HEK293 (cell line): ENCODE results near the gene PKIB.

Experiments
- KLF1 ChIP-seq: fragments of 450-650 bp; formaldehyde crosslinking; IDR thresholded peaks from 2 replicates; pipeline ENCODE4 v1.5.1; 2016; ENCODE audit warnings: missing biosample characterization, missing genetic modification characterization
- ZNF404 ChIP-seq: fragments of 450-650 bp; formaldehyde crosslinking; IDR thresholded peaks from 2 replicates; pipeline ENCODE4 v1.5.1; 2017; ENCODE audit warnings: missing biosample characterization, missing genetic modification characterization
- ZNF629 ChIP-seq: fragments of 450-650 bp; formaldehyde crosslinking; IDR thresholded peaks from 2 replicates; pipeline ENCODE4 v1.5.1; 2017; ENCODE audit warnings: missing biosample characterization, missing genetic modification characterization
- TF ChIP-seq, protein P1 (sequence below): fragments of 450-650 bp; formaldehyde crosslinking; IDR thresholded peaks from 2 replicates; pipeline ENCODE4 v1.5.1; 2016; ENCODE audit warnings: missing biosample characterization, missing genetic modification characterization
- TF ChIP-seq, protein P2 (sequence below): fragments of 450-650 bp; formaldehyde crosslinking; IDR thresholded peaks from 2 replicates; pipeline ENCODE4 v1.5.1; 2016; ENCODE audit warnings: missing biosample characterization, missing genetic modification characterization
- TF ChIP-seq, protein P3 (sequence below): fragments of 450-650 bp; formaldehyde crosslinking; IDR thresholded peaks from 2 replicates; pipeline ENCODE4 v1.5.1; 2017; ENCODE audit warnings: missing biosample characterization, missing genetic modification characterization

DNA sequence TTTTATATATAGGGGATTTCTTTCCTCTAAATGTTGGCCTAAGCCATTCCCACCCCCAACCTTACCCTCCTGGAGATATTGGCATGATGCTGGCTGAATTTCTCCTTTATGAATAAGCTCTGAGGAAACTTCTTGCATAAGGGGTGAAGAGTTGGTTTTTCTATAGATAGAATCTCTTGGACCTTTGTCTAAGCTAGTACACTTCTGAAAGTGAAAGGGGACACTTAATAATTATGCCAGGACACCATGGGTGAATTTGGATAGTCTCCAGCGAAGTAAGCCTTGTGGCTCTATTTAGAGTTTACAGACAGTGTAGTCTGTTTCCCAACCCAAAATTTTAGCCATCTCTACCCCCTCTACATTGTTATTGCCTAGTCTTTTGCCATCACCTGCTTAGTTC is 142.3 kb downstream of the PKIB start:
- TF ChIP-seq ZNF629 (tag by site-specific recombination) (no peak), KLF1 (no peak), ZNF404 (tag by site-specific recombination) (no peak)
- TF ChIP-seq, protein P1, sequence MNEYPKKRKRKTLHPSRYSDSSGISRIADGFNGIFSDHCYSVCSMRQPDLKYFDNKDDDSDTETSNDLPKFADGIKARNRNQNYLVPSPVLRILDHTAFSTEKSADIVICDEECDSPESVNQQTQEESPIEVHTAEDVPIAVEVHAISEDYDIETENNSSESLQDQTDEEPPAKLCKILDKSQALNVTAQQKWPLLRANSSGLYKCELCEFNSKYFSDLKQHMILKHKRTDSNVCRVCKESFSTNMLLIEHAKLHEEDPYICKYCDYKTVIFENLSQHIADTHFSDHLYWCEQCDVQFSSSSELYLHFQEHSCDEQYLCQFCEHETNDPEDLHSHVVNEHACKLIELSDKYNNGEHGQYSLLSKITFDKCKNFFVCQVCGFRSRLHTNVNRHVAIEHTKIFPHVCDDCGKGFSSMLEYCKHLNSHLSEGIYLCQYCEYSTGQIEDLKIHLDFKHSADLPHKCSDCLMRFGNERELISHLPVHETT (tag by site-specific recombination), result no peak
- TF ChIP-seq, protein P2, sequence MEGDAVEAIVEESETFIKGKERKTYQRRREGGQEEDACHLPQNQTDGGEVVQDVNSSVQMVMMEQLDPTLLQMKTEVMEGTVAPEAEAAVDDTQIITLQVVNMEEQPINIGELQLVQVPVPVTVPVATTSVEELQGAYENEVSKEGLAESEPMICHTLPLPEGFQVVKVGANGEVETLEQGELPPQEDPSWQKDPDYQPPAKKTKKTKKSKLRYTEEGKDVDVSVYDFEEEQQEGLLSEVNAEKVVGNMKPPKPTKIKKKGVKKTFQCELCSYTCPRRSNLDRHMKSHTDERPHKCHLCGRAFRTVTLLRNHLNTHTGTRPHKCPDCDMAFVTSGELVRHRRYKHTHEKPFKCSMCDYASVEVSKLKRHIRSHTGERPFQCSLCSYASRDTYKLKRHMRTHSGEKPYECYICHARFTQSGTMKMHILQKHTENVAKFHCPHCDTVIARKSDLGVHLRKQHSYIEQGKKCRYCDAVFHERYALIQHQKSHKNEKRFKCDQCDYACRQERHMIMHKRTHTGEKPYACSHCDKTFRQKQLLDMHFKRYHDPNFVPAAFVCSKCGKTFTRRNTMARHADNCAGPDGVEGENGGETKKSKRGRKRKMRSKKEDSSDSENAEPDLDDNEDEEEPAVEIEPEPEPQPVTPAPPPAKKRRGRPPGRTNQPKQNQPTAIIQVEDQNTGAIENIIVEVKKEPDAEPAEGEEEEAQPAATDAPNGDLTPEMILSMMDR, result no peak
- TF ChIP-seq, protein P3, sequence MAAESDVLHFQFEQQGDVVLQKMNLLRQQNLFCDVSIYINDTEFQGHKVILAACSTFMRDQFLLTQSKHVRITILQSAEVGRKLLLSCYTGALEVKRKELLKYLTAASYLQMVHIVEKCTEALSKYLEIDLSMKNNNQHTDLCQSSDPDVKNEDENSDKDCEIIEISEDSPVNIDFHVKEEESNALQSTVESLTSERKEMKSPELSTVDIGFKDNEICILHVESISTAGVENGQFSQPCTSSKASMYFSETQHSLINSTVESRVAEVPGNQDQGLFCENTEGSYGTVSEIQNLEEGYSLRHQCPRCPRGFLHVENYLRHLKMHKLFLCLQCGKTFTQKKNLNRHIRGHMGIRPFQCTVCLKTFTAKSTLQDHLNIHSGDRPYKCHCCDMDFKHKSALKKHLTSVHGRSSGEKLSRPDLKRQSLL (tag by site-specific recombination), result no peak
